Body of pancreas (tissue), 4 donors: ENCODE measurements around the gene IFITM10.

Experiments used
- CTCF ChIP-seq, 7 experiments: fragments of 450-650 bp in 4 of 7; fragments of 200-600 bp in 3 of 7; sonication (generic) in 3 of 7; IDR thresholded peaks; one replicate each; pipeline ENCODE4 v1.5.1; 2016 to 2019; ENCODE audit warnings: antibody characterized with exemption in 7 of 7
- POLR2A ChIP-seq, 3 donors: fragments of 450-650 bp; IDR thresholded peaks; one replicate each; pipeline ENCODE4 v1.6.1; 2016; ENCODE audit warnings: antibody characterized with exemption in 3 of 3, mild to moderate bottlenecking in 2 of 3

- TF ChIP-seq POLR2A (IDR thresholded peaks at IDR 0.05) (no peak), CTCF (IDR thresholded peaks at IDR 0.05) (no peak)
Measured at GRCh38 chr11:1766719-1767398, 16.5 kb upstream of the IFITM10 start.
